Effector memory CD4-positive, alpha-beta T cell (primary cell): ENCODE measurements around the gene FBXO34.
A peak's percentile ranks its signal among the peaks of the same experiment; 100 is the strongest.

Experiments used
- DNase-seq, 3 donors: peaks; one replicate each; pipeline ENCODE4 v3.0.0-alpha.2; 2020
- H3K27ac ChIP-seq: 2 replicates; pipeline ENCODE4 v1.7.0; 2013; ENCODE audit warnings: mild to moderate bottlenecking, low read length, moderate library complexity; ENCODE audit not compliant: insufficient read depth, poor library complexity, severe bottlenecking
- H3K27me3 ChIP-seq: replicated peaks from 2 replicates; pipeline ENCODE4 v1.7.0; 2013; ENCODE audit warnings: mild to moderate bottlenecking, low read length; ENCODE audit not compliant: insufficient read depth, control insufficient read depth, poor library complexity, severe bottlenecking
- H3K36me3 ChIP-seq: 2 replicates; pipeline ENCODE4 v1.7.0; 2013; ENCODE audit warnings: mild to moderate bottlenecking, low read length, moderate library complexity; ENCODE audit not compliant: control insufficient read depth, insufficient read depth
- H3K4me1 ChIP-seq: 2 replicates; pipeline ENCODE4 v1.7.0; 2013; ENCODE audit warnings: low read length, mild to moderate bottlenecking; ENCODE audit not compliant: control insufficient read depth, insufficient read depth, poor library complexity, severe bottlenecking
- H3K4me3 ChIP-seq: 2 replicates; pipeline ENCODE4 v1.7.0; 2013; ENCODE audit warnings: low read length, low read depth, mild to moderate bottlenecking; ENCODE audit not compliant: insufficient read depth, poor library complexity, severe bottlenecking
- H3K9me3 ChIP-seq: 2 replicates; pipeline ENCODE4 v1.7.0; 2013; ENCODE audit warnings: mild to moderate bottlenecking, low read length, moderate library complexity; ENCODE audit not compliant: control insufficient read depth

Gene FBXO34

DNA sequence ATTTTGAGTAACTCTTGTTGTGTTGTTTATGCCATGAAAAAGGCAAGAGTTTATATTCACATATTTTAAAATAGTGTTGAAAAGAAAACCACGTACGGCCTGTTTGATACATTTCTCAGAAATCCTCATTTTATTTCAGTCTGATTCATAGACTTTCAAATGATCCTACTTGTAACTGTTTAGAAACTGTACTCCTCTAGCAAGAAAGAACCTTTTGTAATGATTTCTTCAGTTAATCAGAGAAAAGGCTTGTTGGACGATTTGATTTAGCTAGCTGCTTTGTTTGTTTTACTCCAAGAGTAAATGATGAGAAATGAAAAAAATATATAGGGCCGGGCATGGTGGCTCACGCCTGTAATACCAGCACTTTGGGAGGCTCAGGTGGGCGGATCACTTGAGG lies 17.2 kb downstream of the FBXO34 start:
- Histone ChIP-seq H3K27me3 (no peaks in the 10 kb centered on the region), H3K9me3 (no peaks in the 10 kb centered on the region), H3K36me3 (no peaks in the 10 kb centered on the region), H3K4me1 (no peaks in the 10 kb centered on the region), H3K27ac (no peak overlapping the region), H3K4me3 (no peak overlapping the region)
- no peak for DNase-seq

DNA sequence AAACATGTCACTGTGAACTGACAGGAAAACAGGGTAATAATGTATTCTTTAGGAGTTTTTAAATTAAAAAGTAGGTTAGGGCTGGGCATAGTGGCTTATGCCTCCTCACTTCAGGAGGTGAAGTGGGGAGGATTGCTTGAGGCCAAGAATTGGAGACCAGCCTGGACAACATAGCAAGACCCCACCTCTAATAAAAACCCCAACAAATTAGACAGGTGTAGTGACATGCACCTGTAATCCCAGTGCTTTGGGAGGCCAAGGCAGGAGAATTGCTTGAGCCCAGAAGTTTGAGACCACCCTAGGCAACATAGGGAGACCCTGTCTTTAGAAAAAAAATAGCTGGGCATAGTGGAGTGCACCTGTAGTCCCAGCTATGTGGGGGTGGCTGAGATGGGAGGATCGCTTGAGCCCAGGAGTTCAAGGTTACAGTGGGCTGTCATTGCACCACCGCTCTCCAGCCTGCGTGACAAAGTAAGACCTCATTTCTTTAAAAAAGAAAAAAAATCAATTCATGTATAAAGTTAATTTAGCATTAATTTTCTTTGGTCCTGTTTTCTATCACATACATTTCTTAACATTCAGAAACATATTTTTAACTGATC lies 20.4 kb downstream of the FBXO34 start:
- no peaks in the 10 kb centered on the region for H3K9me3 ChIP-seq
- peaks cover 3% of the 10 kb centered on the region for H3K4me1 ChIP-seq
- no peaks in the 10 kb centered on the region for H3K36me3 ChIP-seq
- H3K27ac ChIP-seq: no peak overlapping the region
- no peak overlapping the region for H3K4me3 ChIP-seq
- H3K27me3 ChIP-seq: no peaks in the 10 kb centered on the region
- DNase-seq: no peak

DNA sequence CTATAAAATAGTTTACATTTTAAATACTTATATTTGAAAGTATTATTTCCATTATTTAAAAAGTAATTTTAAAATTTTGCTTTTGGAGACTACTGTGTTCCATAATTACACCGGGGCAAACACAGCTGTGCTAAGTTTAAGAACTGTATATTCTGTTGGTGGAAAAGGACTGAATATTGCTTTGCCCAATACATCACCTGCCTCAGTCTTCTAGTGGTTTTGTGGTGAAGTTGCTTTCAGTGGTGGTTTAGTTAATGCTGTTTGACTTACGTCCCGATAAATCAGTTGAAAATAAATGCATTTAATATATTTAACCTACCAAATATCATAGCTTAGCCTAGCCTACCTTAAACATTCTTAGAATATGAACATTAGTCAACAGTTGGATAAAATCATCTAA lies 23.4 kb downstream of the FBXO34 start:
- H3K27ac ChIP-seq: no peak overlapping the region
- no peak for DNase-seq
- H3K36me3 ChIP-seq: no peaks in the 10 kb centered on the region

DNA sequence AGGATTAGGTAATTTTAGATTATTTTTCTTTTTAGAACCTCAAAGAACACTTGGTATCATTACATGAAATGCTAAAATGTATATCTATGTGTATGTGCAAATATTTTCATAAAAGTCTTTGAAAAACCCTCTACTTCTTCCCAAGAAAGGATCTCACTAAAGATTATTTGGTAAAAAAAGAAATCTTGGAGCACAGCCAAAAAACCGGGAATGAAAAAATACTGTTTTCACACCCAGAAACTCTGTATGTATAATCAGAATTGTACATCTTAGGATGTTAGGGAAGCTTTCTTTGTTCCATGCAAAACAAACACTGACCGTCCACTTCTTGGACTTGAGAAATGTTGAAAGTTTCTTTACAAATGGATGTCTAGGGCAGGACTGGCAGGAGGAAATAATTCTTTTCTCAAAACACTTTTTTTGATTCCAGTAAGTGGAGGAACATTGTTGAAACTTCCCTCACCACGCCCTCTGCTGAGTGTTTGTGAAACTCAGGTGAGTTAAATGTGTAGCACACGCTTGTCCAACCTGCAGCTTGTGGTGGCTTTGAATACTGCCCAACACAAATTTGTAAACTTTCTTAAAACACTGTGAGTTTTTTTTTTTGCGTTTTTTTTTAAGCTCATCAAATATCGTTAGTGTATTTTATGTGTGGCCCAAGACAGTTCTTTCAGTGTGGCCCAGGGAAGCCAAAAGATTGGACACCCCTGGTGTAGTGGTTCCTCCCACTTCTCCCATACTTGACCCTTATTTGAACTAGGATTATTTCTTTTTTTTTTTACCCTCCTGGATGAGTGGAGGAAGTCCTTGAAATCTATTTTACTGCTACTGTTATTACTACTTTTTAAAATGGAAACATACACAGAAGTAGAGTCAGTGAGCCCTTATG lies 26.6 kb downstream of the FBXO34 start:
- Histone ChIP-seq H3K27ac (no peak overlapping the region), H3K4me1 (peaks cover 3% of the 10 kb centered on the region)
- peak in 1 of 3 donors; percentile 9 for DNase-seq

More for the DNA sequence above, 23.4 kb downstream of the FBXO34 start:
- no peaks in the 10 kb centered on the region for H3K27me3 ChIP-seq
- no peak overlapping the region for H3K4me3 ChIP-seq
- no peaks in the 10 kb centered on the region for H3K9me3 ChIP-seq
- H3K4me1 ChIP-seq: peaks cover 3% of the 10 kb centered on the region

DNA sequence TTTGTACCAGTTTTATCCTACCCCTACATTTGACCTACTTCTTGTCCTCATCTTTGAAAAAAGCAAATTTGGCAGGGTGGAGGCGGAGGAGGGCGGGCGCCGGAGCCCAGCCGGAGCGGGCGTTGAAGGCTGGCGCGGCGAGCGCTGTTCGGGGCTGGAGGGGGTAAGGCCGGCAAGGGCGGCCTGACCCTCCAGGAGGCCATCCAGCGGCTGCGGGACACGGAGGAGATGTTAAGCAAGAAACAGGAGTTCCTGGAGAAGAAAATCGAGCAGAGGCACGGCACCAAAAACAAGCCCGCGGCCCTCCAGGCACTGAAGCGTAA lies 27.2 kb downstream of the FBXO34 start:
- Histone ChIP-seq H3K4me3 (no peak overlapping the region), H3K27ac (no peak overlapping the region), H3K27me3 (no peaks in the 10 kb centered on the region), H3K4me1 (peaks cover 3% of the 10 kb centered on the region), H3K9me3 (no peaks in the 10 kb centered on the region), H3K36me3 (no peaks in the 10 kb centered on the region)
- DNase-seq: no peak

More for the DNA sequence above, 26.6 kb downstream of the FBXO34 start:
- Histone ChIP-seq H3K36me3 (no peaks in the 10 kb centered on the region), H3K9me3 (no peaks in the 10 kb centered on the region), H3K27me3 (no peaks in the 10 kb centered on the region), H3K4me3 (no peak overlapping the region)

DNA sequence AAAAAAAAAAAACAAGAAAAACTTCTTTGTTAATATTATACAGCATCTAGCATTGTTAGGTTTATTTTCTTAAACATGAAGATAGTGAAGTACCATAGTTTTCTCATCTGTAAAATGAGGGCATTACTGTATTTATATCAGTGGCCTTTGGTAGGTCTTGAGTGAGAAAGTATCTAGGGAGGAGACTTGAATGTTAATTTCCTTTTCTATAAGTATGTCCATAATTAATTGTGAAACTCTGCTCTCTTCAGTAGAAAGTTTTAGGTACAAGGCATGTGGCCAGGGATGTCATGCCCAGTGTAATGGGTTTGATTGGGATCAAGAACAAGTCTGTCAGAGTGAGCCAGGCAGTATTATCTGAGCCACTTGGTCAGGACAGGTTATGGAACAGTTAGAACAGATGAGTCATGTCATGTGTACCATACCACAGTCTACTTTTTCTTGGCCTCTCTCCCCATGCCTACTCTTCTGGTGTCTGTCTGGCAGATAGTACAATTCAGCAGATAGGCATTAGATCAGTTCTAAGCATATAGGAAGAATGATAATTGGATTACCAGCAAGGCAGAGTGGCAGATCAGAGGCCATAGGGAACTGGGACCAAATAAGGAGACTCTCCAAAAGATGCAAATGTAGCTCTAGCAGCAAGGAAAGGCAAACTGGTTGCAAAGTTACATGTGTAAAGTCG lies 30.4 kb downstream of the FBXO34 start:
- Histone ChIP-seq H3K36me3 (no peaks in the 10 kb centered on the region), H3K27me3 (no peaks in the 10 kb centered on the region), H3K9me3 (no peaks in the 10 kb centered on the region), H3K4me1 (no peaks in the 10 kb centered on the region), H3K4me3 (no peak overlapping the region), H3K27ac (no peak overlapping the region)
- no peak for DNase-seq

DNA sequence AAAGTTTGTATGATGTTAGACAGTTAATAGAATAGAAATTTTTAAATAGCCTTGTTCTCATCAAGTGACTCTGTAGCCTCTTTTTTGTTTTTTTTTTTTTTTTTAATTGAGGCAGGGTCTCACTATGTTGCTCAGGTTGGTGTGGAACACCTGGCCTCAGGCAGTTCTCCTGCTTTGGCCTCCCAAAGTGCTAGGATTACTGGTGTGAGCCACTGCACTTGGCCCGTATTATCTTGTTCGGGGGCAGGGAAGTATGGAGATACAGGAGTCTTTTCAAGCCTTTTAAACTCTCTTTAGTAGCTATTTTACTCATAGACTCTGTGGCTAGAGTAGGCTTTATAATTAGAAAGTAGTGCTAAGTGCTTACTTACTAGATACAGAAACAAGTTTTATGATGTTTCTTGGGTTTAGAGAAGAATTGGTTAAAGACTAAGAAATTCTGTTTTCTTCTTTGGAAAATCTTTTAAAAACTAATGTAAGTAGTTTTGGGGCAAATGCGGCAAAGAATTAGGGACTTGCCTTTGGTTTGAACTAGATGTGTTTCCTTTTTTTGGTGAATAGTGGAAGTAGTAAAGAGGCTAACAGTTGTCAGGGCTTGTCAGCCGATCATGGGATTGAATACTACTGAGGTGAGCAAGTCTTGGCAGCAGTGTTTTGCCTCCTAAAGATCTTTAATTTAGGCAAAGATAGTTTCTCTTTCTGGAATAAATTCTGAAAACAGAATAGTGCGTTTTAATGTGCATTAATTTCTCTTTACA lies 31.3 kb downstream of the FBXO34 start:
- no peak overlapping the region for H3K27ac ChIP-seq
- no peaks in the 10 kb centered on the region for H3K4me1 ChIP-seq
- no peak overlapping the region for H3K4me3 ChIP-seq
- no peaks in the 10 kb centered on the region for H3K27me3 ChIP-seq
- DNase-seq: no peak
- H3K9me3 ChIP-seq: no peaks in the 10 kb centered on the region
- H3K36me3 ChIP-seq: no peaks in the 10 kb centered on the region

DNA sequence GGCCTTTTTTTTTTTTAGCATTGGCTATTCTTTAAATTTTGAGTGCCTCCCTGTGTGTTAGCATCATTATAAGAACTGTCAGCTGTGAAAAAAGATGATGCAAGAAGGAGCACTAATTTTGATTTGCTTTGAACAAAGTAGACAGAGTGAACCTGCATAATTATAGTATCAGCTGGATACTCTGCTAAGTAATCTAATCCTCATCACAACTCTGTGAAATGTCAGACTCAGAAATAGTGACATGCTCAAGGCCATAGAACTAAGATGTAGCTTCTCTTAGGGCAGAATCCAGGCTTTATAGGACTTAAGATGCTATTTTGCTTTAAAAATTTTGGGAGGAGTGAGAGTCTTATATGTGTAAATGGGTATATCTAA lies 31.9 kb downstream of the FBXO34 start:
- Histone ChIP-seq H3K27ac (no peak overlapping the region), H3K36me3 (no peaks in the 10 kb centered on the region), H3K27me3 (no peaks in the 10 kb centered on the region), H3K9me3 (no peaks in the 10 kb centered on the region), H3K4me1 (no peaks in the 10 kb centered on the region), H3K4me3 (no peak overlapping the region)
- DNase-seq: no peak

DNA sequence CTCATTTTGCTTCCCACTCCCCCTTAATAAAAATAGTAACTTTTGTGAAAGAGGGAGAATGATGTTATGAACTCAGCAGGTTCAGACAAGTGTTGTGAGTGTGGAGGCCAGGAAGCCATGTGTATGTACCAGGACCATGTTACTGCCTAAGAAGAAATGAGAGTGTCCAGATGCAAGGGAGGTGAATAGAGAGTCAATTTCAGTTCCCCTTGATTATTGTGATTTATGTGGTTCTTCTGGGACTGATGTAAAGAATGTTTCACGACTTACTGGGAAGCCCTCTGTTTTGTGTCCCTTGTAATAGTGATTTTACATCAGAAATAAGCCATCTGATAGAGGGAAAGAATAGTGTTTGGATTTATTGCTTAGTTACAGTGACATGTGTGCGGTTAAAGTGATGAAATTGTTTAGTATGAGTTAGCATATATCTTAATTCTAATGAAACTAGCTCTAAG lies 32.5 kb downstream of the FBXO34 start:
- no peaks in the 10 kb centered on the region for H3K36me3 ChIP-seq
- H3K4me1 ChIP-seq: no peaks in the 10 kb centered on the region
- H3K9me3 ChIP-seq: no peaks in the 10 kb centered on the region
- H3K4me3 ChIP-seq: no peak overlapping the region
- DNase-seq: no peak
- H3K27me3 ChIP-seq: no peaks in the 10 kb centered on the region
- H3K27ac ChIP-seq: no peak overlapping the region
